GM12865 (cell line): Measurements from ENCODE around the gene CABP4.
A peak's percentile ranks its signal among the peaks of the same experiment; 100 is the strongest.

Experiments used
- DNase-seq: peaks from one replicate; pipeline ENCODE4 v3.0.0; 2010; ENCODE audit warnings: low read depth
- H3K4me3 ChIP-seq: 2 replicates; pipeline ENCODE4 v1.5.1; 2011; ENCODE audit warnings: mild to moderate bottlenecking, low read depth, low read length, control low read depth
- TF ChIP-seq, protein P1 (sequence below): IDR thresholded peaks from 2 replicates; pipeline ENCODE4 v1.5.1; 2011; ENCODE audit warnings: low read length, control low read depth, low read depth, inconsistent platforms; ENCODE audit not compliant: insufficient read depth; ENCODE audit errors: missing control alignments

Gene CABP4

DNA sequence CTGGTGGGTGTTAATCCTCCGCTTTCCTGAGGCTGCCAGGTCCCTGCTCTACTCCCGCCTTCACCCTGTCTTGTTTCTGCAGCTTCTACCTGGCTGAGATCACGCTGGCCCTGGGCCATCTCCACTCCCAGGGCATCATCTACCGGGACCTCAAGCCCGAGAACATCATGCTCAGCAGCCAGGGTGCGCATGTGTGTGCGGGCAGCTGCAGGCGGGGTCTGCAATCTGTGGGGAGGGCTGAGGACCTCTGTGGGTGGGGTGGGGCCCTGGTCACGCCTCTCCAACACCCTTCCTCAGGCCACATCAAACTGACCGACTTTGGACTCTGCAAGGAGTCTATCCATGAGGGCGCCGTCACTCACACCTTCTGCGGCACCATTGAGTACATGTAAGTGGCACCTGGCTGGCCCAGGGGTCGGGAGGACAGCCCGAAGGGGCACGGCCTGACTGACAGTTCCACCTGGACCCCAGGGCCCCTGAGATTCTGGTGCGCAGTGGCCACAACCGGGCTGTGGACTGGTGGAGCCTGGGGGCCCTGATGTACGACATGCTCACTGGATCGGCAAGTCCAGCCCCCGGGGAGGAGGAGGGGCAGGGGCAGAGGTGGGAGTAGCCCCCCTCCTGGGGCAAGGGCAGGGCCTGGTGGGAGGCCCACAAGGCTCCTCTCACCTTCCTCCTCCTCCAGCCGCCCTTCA is 22.4 kb upstream of the CABP4 start:
- no peak for DNase-seq
- TF ChIP-seq, protein P1, sequence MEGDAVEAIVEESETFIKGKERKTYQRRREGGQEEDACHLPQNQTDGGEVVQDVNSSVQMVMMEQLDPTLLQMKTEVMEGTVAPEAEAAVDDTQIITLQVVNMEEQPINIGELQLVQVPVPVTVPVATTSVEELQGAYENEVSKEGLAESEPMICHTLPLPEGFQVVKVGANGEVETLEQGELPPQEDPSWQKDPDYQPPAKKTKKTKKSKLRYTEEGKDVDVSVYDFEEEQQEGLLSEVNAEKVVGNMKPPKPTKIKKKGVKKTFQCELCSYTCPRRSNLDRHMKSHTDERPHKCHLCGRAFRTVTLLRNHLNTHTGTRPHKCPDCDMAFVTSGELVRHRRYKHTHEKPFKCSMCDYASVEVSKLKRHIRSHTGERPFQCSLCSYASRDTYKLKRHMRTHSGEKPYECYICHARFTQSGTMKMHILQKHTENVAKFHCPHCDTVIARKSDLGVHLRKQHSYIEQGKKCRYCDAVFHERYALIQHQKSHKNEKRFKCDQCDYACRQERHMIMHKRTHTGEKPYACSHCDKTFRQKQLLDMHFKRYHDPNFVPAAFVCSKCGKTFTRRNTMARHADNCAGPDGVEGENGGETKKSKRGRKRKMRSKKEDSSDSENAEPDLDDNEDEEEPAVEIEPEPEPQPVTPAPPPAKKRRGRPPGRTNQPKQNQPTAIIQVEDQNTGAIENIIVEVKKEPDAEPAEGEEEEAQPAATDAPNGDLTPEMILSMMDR: no peak
- no peak overlapping the region for H3K4me3 ChIP-seq

DNA sequence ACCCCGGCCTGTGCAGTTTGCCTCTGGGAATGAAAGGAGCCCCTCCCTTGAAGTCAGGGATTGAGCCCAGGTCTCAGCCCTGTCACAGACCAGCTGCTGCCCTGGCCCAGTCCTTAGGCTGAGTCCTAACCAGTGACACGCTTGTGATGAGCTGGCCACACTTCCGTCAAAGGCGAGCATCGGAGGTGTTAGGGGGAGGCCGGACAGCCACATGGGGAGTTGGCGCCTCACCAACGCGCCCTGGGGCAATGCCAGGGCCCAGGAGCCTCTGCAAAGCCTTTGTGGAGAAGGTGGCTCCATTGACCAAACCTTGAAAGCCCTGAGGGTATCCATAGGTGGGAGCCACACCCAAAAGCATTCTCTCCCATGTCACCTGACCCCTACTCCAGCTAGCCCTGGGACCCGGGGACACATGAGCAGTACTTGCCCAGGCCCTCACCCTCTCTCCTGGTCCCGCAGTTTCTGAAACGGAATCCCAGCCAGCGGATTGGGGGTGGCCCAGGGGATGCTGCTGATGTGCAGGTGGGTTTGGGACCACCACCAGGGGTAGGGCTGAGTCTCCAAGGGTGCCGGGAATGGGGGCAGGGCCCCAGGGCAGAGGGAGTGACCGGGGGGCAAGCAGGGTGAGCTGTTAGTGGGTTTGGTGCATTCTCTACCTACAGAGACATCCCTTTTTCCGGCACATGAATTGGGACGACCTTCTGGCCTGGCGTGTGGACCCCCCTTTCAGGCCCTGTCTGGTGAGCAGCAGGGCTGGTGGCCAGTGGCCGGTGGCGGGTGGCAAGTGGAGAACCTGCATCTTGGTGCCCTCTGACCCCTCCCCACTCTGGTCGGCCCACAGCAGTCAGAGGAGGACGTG is 21.4 kb upstream of the CABP4 start:
- TF ChIP-seq, protein P1: no peak
- no peak overlapping the region; the same call in 1 of the 2 replicates for H3K4me3 ChIP-seq

DNA sequence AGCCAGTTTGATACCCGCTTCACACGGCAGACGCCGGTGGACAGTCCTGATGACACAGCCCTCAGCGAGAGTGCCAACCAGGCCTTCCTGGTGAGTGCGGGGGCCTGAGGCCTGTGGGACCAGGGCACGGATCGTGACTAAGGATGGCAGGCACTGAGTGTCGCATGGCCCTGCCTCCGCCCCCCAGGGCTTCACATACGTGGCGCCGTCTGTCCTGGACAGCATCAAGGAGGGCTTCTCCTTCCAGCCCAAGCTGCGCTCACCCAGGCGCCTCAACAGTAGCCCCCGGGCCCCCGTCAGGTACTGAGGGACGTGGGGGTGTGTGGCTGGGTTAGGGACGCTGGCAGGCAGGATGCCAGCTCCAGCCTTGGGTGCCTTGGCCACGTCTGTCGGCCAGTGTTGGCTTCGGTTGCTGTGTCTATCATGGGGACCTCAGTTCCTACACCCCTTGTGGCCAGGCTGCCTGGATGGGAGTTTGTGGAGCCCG is 20.7 kb upstream of the CABP4 start:
- H3K4me3 ChIP-seq: peak overlapping the region; percentile 88
- TF ChIP-seq, protein P1: no peak
- peak; percentile 46 for DNase-seq

More for the DNA sequence above, 21.4 kb upstream of the CABP4 start:
- DNase-seq: peak; percentile 37

DNA sequence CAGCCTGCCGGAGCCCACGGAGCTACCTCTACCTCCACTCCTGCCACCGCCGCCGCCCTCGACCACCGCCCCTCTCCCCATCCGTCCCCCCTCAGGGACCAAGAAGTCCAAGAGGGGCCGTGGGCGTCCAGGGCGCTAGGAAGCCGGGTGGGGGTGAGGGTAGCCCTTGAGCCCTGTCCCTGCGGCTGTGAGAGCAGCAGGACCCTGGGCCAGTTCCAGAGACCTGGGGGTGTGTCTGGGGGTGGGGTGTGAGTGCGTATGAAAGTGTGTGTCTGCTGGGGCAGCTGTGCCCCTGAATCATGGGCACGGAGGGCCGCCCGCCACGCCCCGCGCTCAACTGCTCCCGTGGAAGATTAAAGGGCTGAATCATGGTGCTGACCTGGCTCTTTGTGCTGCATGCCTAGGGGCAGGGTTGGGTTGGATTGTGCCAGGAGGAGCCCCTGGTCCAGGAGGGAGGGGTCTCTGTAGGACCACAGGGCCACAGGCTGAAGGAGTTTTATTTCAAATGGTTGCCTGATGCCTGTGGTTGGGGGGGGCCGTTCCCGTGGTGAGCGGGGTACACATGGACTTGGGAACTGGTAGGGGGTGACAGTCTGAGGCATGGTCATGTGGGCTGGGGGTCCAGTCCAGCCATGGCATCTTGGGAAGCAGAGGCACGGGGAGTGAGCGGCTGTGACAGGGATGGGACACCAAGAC is 20.0 kb upstream of the CABP4 start:
- TF ChIP-seq, protein P1: no peak
- peak; percentile 15 for DNase-seq
- peak overlapping the region; percentile 88 for H3K4me3 ChIP-seq

DNA sequence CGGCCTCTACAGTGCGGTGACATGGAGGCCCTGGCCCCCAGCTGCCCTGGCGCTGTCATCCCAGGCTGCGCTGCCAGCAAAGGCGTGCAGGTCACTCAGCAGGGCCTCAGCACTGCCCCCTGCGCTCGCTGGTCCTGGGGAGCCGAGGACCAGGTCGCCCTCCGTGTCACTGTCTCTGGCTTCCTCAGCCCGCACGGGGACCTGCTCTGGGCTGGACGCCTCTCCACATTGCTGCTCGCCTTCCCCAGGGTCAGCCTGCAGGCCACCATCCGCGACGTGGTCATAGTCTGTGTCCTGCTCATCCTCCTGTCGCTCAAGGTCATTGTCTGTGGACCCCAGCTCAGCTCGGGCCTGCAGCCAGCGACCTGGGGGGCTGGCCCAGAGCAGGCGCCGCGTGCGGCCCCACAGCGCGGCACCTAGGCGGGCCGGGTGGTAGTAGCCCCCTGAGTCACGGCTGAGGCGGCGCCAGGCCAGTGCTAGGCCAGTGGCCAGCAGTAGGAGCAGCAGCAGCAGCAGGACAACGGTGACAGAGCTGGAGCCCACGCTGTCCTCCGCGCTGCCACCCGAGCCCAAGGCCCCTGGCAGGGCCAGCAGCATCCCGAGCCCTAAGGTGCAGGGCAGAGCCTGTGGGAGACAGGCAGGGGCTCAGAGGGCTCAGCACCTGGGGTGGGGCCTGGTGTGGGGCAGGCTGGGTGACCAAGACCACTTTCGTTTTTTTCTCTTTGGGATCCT is 19.3 kb upstream of the CABP4 start:
- H3K4me3 ChIP-seq: peak overlapping the region; percentile 88
- peak; percentile 21 for DNase-seq
- TF ChIP-seq, protein P1: no peak

DNA sequence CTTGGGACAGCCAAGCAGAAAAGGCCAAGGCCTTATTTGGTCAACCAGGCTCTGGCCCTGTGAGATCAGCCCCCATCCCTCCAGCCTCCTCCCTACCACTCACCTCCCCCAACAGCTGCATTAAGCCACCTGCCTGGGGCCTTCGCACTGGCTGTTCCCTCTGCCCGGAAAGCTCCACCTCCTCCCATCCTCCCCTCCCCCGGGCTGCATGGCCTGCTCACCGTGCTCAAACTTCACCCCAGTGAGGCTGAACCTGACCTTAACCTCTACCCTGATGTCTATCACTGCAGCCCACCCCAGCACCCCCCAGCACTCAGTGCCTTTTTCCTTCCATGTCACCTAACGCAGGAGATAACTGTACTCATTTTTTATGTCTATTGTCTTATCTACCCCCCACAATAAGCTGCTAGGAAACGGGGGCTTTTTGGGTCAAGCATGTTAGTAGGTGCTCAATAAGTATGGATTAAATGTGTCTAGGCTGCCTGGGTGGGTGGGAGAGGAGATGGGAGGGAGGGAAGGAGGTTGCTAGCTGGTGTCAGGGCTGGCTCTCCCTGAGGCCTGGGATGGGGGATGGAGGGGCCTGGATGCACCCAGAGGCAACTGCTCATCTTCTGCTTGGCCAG is 18.6 kb upstream of the CABP4 start:
- TF ChIP-seq, protein P1: no peak
- H3K4me3 ChIP-seq: peak overlapping the region; percentile 88
- DNase-seq: peak; percentile 93
